Measurements from ENCODE around the gene TEX38.
"Not testable (repeated sequence)": the region's sequence is repeated elsewhere in the genome, so short reads cannot be mapped to it uniquely, and the experiment has no call there.

The TEX38 gene

GRCh38 chr1:46671554-46671953 lies at the start of gene TEX38:
Gene TEX38, plus strand, starts transcription at chr1:46671854. Its CDS starts 81 bp downstream, at chr1:46671935.
- DNase-seq, result no peak

- DNase-seq, result no peak
These were observed 49.7 kb upstream of the TEX38 start for GRCh38 chr1:46621930-46622329.

DNA sequence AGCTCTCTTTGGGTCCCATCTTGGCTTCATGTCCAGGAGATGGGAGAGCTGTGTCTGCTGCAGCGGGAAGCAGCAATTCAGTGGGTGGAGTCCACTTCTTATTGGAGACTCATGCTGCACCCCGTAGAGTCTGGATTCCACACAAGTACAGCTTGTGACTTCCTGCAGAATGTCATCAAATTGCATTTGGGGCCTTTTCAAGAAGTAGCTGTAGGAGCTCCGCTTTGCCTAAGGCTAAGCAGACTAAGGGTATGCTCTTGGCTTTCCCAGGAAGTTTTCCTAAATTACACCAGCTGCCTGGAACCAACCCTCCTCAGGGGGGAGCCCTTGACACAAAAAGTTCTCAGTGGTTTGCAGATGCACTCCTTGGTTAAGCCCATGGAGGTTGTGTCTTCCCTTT lies 49.3 kb upstream of the TEX38 start:
- DNase-seq, result no peak

GRCh38 chr1:46623743-46624644 lies 47.7 kb upstream of the TEX38 start:
- DNase-seq, result no peak

GRCh38 chr1:46630719-46631118 lies 40.9 kb upstream of the TEX38 start:
- DNase-seq, result no peak

DNA sequence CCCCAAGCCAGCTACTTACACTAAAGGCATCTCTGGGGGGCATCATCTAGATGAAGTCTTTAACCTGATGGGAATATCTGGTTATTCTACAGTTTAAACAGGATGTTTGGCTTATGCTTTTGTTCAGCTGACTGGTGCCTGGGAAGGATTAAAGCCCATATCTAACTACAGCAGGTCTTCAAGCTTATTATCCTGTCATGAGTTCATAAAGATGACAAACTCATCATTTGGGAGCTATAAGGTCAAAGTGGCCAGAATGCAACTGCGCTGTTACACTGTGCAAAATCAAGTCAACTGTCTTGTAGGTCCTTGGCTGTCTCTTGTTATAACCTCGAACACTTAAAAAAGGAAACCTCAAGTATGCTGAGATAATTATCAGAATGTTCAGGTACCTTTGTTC lies 36.4 kb upstream of the TEX38 start:
- no peak for DNase-seq

- DNase-seq, result no peak
These were observed 34.1 kb upstream of the TEX38 start for GRCh38 chr1:46637444-46638083.

- no peak for DNase-seq
These were observed 32.7 kb upstream of the TEX38 start for GRCh38 chr1:46638921-46639320.

DNA sequence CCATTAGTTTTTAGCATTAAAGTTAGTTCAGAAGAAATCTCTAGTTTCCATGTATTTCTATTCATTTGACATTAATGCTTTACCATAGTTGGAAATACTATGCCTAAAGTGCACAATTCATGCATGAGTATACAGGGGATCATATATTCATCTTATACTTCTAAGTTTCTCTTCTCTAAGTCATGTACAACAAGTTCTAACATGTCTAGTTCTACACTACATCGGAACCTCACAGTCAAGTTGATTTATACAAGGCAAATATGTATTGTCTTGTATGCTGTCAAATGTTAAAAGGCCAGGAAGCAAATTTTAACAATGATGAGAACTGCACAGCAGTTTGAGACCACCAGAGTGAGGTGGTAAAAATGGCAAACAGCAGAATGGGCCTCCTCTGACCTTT lies 32.1 kb upstream of the TEX38 start:
- DNase-seq, result no peak

GRCh38 chr1:46642115-46642680 lies 29.5 kb upstream of the TEX38 start:
- DNase-seq, result no peak

GRCh38 chr1:46643368-46643775 lies 28.3 kb upstream of the TEX38 start:
- no peak for DNase-seq

GRCh38 chr1:46645815-46646214 lies 25.8 kb upstream of the TEX38 start:
- DNase-seq, result no peak

- DNase-seq, result no peak
These were observed 25.3 kb upstream of the TEX38 start for GRCh38 chr1:46646331-46646730.

- DNase-seq, result no peak
These were observed 24.8 kb upstream of the TEX38 start for GRCh38 chr1:46646844-46647243.

GRCh38 chr1:46647611-46648010 lies 24.0 kb upstream of the TEX38 start:
- no peak for DNase-seq

DNA sequence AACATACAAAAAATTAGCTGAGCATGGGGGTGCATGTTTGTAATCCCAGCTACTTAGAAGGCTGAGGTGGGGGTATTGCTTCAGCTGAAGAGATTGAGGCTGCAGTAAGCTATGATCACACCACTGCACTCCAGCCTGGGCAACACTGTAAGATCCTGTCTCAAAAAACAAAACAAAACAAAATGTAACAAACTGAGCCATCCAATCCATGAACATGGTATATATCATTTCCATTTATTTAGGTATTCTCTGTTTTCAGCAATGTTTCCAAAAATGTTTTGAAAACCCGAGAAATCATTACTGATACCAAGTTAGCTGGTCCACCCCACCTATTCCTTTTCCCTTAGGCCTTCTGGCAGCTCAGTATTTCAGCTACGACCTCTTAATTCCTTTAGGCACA lies 21.9 kb upstream of the TEX38 start:
- DNase-seq, result no peak

GRCh38 chr1:46650491-46650890 lies 21.2 kb upstream of the TEX38 start:
- DNase-seq, result no peak

- not testable (repeated sequence) for DNase-seq
These were observed 20.5 kb upstream of the TEX38 start for GRCh38 chr1:46651152-46651551.

- DNase-seq, result no peak
These were observed 19.1 kb upstream of the TEX38 start for GRCh38 chr1:46652321-46653100.

DNA sequence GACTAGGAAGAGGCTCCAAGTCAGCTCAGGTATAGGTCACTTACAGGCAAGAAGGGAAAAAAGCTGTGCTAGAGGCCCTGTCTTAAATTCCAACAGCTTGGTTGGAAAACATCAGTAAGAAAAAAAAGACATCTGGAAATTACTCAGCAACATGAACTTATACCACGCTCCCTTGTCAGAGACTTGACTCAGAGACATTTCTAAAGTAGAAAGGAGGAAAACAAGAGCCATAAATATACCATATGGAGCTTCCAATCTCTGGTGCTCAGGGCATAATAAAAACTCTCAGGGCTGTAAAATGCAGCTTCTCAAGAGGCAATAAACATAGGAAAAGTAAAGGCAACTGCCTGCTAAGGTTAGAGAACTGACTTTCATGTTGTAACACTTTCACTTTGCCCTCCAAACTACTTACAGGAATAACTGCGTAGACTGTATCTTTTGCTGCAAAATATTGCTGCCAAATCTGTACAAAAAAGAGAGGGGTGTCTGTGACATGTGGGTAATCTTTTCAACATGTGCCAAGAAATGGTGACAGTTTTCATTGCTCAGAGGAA lies 18.2 kb upstream of the TEX38 start:
- DNase-seq, result no peak

DNA sequence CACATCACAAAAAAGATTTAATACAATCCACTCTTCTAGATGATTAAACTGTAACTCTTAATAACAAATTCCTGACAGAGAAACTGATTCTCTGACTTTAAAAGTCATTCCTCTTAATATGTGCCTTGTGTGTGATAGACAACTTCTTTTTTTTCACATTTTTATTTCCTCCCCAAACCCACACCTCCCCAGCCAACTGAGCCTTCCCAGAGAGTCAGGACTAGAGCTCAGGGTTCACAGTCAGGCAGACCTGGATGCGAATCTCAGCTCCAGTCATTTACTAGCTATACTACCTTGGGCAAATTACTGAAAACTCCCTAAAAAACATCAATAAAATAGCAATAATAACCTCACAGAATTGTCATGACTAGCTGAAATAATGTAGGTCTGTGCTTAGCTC lies 17.6 kb upstream of the TEX38 start:
- DNase-seq, result no peak

DNA sequence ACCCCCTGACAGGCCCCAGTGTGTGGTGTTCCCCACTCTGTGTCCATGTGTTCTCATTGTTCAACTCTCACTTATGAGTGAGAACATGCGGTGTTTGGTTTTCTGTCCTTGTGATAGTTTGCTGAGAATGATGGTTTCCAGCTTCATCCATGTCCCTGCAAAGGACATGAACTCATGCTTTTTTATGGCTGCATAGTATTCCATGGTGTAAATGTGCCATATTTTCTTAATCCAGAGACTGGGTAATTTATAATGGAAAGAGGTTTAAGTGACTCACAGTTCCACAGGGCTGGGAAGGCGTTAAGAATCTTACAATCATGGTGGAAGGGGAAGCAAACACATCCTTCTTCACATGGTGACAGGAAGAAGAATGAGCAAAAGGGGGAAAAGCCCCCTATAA lies 17.0 kb upstream of the TEX38 start:
- not testable (repeated sequence) for DNase-seq

- DNase-seq, result no peak
These were observed 15.8 kb upstream of the TEX38 start for GRCh38 chr1:46655848-46656247.
